DMS153 (cell line): ENCODE results near the gene COX10.
"Not testable (repeated sequence)": the region's sequence is repeated elsewhere in the genome, so short reads cannot be mapped to it uniquely, and the experiment has no call there.

ENCODE experiments used
- DNase-seq: peaks from one replicate; lab custom pipeline; 2025; lab: John Stamatoyannopoulos, UW

The COX10 gene

DNA sequence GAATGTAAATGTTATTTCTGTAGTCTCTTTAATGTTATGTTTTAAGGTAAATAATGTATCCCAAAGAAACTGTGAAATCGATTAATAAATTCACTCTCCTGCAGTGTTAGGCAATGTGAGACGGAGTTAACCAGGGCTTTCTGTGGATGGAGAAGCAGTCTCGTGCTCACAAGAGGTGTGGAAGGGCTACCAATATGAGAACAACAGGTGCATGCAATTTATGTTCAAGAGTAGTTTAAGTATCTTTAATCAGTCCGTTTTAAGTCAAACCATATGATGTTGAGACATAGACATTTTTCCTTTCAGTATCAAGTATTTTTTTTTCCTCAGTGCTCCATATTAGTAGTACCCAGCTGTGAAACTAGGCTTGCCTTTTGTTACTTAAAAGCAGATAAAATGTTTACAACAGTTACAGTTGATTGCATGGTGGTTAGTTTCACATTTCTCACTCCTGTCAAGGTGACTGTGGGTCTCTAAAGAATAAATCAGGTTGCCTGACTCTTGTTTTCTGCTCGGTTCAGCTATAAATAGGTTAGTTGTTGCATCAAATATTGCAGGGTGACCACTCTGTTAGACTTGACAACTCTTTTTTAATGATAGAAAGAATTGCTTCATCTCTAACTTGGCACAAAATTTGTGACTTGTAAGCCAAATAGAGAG, 54.4 kb downstream of the COX10 start:
- DNase-seq: no peak

DNA sequence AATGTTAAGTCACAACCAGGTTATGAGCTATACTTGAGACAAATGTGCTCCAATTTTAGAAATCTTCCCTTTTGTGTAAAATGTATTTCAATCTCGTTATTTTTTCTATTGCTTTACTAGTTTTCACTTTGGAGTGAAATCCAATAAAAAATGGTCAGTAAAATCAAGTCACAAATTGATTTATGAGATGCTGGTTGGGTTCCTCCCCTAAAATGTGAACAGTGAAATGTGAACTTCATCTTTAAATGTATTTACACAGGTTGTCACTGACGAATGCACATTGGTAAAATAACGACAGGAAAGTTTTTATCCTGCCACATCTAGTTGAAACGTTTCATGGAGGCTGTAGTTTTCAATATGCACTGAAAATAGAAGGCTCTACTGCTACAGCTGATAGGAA, 55.5 kb downstream of the COX10 start:
- DNase-seq: no peak

DNA sequence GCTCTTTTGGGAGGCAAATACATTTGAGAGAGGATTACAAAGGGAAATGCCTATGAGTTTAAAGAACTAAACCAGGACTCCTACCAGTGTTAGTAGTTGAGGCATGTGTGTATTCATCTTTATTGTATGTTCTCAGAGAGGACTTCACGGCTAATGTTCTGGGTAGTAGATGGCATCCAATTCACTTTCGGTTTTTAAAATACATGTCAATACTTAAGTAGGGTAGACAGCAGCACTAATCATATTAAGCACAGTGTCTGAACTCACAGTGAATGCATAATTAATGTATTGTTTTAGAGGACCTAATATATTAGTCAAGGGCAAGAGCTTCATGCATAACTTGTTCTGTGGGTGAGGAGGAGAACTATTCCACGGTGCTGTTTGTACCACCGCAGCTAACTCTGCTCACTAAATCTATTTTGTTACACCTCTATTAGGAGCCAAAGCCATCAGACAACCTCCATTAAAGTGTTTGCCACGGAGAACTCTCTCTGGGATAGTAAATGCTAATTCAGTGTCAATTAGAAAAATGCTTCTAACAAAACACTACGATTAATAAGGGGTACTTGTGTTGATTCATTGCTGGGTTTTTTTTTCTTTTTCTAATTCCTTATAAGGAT, 56.3 kb downstream of the COX10 start:
- DNase-seq: no peak

DNA sequence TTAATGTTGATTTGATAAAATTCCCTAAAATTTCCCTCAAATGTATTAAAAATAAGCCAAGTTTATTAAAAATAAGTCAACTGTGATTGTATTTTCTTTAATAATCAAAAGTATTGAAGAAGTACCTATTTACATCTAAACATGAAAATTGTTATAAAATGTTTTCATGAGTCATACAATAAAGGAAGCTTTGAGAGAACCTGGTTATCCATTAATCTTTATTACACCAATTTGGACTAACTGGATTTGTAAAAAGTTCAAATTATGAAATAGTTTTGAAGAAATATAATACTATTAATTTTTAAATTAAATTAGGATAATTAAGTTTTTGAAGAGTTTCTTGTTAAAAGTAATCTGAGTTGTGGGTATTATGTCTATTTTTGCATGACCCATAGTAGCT, 63.8 kb downstream of the COX10 start:
- DNase-seq: no peak

DNA sequence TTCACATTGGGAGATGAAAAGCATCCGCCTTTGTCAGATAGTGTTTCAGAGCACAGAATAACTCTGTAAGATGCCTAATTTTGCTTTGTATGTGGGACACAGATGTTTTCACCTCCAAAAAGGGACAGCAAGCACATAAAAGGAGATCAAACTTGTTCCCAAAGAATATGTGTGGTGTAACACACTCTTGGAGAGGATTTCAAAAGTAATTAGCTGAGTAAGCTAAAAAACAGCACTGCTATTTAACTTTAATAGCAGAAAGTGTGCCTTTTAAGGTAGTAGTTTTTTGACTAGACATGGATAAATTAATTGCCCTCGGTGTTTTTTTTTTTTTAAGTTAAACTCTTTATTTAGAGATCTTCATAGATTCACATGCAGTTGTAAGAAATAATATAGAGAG, 65.2 kb downstream of the COX10 start:
- DNase-seq: no peak

DNA sequence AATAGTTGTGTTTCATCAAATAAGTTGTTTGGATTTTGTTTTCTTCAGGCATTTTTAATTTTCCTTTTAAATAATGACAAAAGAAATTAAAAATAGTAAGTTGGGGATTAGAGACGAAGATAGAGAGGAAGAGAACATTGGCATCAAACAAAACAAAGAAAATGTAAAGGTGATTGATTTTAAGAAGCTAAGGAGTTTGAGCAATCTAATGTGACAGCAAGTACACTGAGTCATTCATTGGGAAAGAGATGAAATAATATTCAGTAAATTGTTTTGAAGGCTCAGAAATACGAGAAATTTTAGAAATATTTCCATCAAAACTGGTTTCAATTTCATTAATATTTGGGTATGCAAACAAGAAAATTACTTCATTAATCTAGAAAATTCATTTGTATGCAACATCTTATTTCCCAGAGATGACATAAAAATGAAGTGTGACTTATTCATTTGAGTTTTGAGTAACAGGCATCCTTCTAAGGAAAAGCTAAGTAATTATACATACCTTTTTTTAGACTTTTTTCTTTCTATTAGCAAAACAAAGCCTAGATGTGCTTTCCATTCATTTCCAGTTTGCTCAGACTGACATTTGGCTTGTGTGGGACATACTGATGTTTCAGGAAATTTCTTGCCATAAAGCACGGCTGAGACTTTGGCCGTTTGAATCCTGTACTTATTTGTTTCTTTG, 66.7 kb downstream of the COX10 start:
- DNase-seq: no peak

DNA sequence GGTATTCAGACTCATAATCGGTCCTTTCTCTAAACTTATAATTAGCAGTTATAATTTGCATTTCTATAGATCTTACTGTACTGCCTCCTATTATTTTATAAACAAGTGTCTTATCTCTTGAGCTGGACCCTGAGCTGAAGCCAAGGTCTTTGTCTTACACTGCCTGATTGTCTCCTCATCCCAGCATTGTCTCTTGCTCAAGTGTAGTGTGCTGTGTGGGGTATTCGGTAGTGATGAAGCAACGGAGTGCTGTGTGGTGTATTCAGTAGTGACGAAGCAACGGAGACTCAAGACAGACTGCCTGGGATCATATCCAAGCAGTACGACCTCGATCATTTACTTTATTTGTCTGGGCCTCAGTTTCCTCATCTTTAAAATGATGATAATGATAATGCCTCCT, 69.3 kb downstream of the COX10 start:
- no peak for DNase-seq

DNA sequence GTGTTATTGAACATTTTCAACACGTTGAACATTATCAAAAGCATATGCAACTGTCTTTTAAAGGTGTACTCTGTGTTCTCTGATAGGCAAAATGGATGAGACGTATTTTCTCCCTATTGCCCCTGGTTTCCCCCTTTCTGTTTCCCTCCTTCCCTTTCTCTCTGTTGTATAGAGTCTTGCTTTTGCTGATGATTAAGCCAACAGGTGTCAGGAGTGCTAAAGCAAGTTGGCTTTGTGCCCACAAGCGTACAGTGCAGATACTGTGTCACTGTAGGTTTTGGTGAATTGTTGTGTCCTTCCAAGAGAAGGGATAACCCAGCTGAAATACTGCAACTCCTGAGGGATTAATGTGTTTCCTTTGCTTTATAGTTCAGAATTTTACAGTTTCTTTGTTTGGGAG, 74.4 kb downstream of the COX10 start:
- DNase-seq: no peak

DNA sequence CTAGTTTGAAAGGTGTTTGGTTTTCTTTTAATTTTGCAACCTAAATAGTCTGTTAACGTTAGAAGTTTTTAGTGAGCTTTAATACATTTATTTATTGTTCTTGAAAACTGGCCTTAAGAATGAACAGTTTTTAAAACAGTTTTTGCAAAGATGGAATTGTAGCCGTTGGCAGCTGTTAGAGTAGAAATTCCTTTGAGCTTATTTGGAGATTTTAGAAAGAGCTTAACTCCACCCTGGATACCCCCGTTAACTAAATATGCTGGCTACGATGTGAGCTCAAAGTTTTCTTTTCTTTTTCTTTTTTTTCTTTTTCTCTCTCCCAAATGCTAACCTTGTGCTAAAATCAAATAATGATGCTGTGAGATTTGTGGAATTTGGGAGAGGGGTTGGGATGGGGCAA, 75.2 kb downstream of the COX10 start:
- DNase-seq: no peak

DNA sequence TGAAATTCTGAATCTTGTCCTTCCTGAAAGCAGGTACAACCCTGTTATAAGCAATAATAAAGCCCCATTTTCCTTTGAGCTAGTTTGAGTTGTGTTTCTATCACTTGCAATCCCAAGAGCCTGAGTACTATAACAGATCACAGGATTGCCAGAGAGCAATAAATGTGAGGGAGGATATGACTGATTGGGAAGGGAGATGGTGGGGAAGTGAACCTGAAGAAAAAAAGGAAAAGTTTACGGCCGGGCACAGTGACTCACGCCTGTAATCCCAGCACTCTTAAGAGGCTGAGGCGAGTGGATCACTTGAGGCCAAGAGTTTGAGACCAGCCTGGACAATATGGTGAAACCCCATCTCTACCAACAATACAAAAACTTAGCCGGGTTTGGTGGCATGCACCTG, 80.4 kb downstream of the COX10 start:
- DNase-seq: no peak

DNA sequence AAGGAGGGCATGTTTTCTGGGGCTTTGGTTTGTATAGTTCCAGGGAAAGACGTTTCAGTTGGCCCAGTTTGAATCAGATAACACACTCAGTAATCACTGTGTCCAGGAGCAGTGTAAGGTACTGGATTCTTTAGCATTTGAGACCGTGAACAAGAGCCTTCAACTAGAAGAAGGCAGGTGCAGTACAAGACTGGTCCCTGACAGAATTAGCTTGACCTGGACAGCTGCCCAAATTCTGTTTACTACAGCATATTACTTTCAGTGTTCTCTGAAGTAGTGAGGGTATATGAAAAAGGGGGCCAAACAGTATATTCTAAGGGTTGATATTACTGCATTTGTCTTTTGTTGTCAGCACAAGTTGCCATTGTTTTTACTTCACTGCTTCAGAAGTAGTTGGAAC, 81.3 kb downstream of the COX10 start:
- no peak for DNase-seq

DNA sequence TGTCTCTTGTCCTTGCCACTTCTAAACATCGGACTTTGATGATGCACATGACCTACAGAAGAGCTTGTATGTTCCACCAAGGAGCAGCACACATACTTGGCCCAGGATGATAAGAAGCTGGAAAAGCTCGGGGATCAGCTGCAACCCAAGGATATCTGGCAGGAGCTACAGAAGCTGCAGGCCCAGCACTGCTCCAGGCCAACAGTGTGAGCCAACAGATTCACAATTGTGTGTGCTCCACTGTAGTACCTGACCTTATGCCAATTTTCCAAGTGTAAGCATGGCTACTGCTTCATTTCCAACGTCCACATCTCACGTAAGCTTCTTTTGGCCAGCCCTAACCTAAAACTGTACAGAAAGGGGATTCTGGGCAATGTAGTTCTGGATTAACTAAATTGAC, 83.4 kb downstream of the COX10 start:
- no peak for DNase-seq

DNA sequence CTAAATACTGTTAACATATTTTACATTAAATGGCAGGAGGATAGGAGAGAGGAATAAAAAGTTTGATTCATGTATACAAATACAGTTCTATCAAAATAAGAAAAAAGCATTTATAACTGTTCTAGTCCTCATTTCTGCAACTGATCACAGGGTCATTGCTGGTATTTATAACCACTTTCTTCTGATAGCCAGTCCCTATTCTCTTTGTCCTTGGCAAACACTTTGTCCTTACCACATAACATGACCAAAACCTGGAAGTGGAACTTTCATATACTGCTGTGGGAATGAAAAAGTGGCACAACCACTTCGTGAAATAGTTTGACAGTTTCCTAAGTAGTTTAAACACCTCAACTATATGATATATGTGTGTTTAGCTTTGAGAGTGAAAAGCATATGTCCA, 84.1 kb downstream of the COX10 start:
- DNase-seq: no peak

DNA sequence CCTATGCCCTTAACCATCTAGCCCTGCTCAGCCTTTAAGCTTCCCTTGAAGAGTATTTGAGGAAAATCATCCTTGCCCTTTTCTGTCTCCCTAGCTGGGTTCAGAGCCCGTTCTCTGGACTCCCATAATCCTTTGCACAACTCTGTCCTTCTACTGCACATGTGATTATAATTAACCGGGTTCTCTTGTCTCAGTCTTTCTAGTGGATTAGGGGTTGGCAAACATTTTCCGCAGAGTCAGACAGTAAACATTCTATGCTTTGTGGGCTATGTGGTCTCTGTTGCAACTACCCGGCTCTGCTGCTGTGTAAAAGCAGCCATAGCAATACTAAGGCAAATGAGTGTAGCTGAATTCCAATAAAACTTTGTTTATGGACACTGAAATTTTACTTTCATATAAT, 87.4 kb downstream of the COX10 start:
- no peak for DNase-seq

DNA sequence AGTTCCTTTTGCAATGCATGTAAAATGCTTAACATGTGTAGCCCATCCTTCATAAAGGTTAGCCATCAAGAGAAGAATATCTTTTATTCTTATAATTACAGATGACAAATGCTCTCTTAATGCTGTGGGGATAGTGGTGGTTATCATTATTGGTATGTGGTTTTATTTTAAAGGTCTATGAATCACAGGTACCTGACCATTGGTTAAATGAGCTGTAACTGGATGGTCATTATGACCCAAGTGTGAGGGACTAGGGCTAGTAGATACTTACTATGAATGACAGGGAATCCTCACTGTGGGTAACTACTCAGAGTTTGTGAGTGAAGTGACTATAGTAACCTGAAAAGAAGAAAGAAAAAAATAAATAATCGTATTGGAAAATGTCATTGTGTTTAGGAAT, 88.5 kb downstream of the COX10 start:
- no peak for DNase-seq

DNA sequence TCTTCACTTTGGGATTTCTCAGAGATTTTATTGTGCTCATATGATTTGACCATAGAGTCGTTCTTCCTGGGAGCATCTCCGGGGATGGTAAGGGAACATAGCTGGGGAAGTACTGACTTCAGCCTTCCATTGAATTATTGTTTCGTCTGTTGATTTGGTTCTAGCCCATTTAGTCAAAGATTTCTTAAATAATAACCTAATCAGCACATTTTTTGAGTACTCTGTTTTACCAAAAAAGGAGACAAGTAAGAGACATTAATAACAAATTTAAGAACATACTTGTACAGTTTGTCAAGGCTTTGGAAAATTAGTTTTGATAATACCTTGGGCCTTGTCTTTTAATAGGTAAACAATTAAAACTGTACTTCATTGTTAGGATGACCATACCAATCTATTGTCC, 89.4 kb downstream of the COX10 start:
- DNase-seq: no peak

DNA sequence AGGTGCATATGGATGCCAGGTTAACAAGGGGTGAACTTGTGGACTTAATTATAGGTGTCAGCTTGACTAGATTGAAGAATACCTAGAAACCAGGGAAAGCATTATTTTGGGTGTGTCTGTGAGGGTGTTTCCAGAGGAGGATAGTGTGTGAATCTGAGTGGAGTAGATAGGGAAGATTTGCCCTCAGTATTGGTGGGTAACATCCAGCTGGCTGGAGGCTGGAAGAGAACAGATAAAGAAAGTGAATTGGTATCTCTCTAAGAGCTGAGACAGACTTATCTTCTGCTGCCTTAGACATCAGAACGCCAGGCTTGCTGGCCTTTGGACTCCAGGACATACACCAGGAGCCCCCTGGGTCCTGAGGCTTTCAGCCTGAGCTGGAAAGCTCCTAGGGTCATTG, 92.1 kb downstream of the COX10 start:
- no peak for DNase-seq

DNA sequence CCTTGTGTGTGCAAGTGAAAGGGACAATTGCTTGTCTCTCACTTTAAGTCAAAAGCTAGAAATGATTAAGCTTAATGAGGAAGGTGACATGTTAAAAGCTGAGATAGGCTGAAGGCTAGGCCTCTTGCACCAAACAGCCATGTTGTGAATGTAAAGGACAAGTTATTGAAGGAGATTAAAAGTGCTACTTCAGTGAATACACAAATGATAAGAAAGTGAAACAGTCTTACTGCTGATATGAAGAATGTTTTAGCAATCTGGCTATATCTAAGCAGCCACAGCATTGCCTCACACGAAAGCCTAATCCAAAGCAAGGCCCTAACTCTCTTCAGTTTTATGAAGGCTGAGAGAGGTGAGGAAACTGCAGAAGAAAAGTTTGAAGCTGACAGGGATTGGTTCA, 96.3 kb downstream of the COX10 start:
- DNase-seq: no peak

DNA sequence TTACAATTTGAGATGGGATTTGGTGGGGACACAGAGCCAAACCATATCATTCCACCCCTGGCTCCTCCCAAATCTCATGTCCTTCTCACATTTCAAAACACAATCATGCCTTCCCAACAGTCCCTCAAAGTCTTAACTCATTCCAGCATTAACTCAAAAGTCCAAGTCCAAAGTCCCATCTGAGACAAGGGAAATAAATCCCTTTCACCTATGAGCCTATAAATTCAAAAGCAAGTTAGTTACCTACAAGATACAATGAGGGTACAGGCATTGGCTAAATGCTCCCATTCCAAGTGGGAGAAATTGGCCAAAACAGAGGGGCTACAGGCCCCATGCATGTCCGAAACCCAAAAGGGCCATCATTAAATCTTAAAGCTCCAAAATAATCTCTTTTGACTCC, 98.5 kb downstream of the COX10 start:
- not testable (repeated sequence) for DNase-seq

DNA sequence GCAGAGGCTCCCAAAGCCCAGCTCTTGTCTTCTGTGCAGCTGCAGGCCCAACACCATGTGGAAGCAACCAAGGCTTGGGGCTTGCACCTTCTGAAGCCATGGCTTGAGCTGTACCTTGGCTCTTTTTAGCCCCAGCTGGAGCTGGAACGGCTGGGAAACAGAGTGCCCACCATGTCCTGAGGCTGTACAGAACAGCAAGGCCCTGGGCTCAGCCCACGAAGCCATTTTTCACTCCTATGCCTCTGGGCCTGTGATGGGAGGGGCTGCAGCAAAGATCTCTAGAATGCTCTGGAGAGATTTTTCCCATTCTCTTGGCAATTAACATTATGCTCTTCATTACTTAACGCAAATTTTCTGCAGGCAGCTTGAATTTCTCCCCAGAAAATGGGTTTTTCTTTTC, 99.3 kb downstream of the COX10 start:
- DNase-seq: no peak

DNA sequence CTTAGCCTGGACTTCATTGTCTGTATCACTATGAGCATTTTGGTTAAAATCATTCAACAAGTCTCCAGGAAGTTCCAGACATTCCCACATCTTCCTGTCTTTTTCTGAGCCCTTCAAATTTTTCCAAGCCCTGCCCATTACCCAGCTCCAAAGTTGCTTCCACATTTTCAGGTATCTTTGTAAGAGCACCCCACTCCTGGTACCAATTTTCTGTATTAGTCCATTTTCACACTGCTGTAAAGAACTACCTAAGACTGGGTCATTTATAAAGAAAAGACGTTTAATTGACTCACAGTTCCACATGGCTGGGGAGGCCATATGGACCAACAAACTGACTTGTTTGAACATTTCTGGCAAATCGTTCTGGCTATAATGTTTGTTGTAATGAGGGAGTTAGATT, 100.0 kb downstream of the COX10 start:
- no peak for DNase-seq

DNA sequence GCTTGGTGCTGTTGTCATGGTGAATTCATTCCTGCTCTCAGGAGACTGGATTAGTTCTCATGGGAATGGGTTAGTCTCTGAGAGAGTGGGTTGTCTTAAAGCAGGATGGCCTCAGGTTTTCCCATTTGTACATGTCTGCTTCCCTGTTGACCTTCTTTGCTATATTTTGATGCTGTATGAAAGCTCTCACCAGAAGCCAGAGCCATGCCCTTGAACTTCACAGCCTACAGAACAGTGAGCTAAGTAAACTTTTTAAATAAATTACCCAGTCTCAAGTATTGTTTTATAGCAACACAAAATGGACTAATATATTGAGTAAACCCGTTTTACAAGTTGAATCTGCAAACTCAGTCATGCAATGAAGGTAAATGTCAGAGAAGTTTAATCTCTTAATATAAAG, 100.6 kb downstream of the COX10 start:
- DNase-seq: no peak

DNA sequence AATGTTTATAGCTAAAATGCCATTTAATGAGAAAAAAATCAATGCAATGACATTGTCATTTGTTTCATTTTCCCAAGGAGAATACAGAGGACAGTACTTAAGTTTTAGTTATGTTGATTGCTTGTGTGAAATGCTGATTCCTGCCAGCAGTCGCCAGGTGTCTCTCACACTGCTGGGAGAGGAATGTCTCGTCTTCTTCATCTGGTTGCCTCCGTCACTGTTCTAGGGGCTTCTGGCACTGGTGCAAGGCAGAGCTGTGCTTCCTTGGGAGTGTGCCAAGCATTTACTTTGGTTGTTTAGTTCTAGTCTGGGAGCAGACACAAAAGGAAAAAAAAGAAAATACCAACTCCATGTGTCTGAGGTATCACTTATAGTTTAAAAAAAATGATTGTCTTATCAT, 107.7 kb downstream of the COX10 start:
- DNase-seq: not testable (repeated sequence)

DNA sequence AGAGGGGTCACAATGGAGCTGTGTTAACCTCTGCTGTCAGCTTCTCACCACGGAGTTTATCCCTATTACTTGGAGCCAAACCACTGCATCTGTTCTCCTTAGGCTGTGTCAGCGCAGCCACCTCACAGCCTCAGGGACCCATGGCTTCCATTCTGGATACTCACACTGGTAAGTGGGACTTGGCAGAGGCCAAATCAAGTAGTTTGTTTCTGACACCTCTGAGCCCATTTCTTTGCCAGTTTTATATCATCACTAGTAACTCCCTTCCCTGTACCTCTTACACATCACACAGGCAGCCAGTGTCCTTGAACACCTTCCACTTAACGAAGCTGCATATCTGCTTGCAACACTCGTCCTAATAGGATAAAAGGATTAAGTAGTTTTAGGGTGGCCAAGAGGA, 108.5 kb downstream of the COX10 start:
- DNase-seq: not testable (repeated sequence)
